KMS-11 (cell line): ENCODE results near the gene SLC25A36.
"Not testable (repeated sequence)": the region's sequence is repeated elsewhere in the genome, so short reads cannot be mapped to it uniquely, and the experiment has no call there.

Experiments used
- H2AFZ ChIP-seq: fragments of 200-600 bp; sonication (generic); 2 replicates; pipeline ENCODE4 v1.6.1; 2016; ENCODE audit warnings: antibody characterized with exemption, mixed run types, low read depth
- H3K27ac ChIP-seq: fragments of 200-600 bp; sonication (generic); 2 replicates; pipeline ENCODE4 v1.6.1; 2016; ENCODE audit warnings: mild to moderate bottlenecking, mixed run types
- H3K27me3 ChIP-seq: fragments of 200-600 bp; sonication (generic); 2 replicates; pipeline ENCODE4 v1.6.1; 2017; ENCODE audit warnings: mild to moderate bottlenecking, low read depth, mixed run types, moderate library complexity; ENCODE audit not compliant: insufficient read depth
- H3K36me3 ChIP-seq: fragments of 200-600 bp; sonication (generic); 2 replicates; pipeline ENCODE4 v1.6.1; 2017; ENCODE audit warnings: mild to moderate bottlenecking, mixed run types; ENCODE audit not compliant: insufficient read depth
- H3K4me1 ChIP-seq: fragments of 200-600 bp; sonication (generic); 2 replicates; pipeline ENCODE4 v1.6.1; 2016; ENCODE audit warnings: mild to moderate bottlenecking, low read depth, mixed run types; ENCODE audit not compliant: poor library complexity, severe bottlenecking
- H3K4me2 ChIP-seq: fragments of 200-600 bp; sonication (generic); 2 replicates; pipeline ENCODE4 v1.7.0; 2016; ENCODE audit warnings: mild to moderate bottlenecking, mixed run types
- H3K4me3 ChIP-seq: fragments of 200-600 bp; sonication (generic); IDR thresholded peaks from 2 replicates; pipeline ENCODE4 v1.6.1; 2017; ENCODE audit warnings: low read depth, low read length, mixed read lengths; ENCODE audit not compliant: insufficient read depth
- H3K79me2 ChIP-seq: fragments of 200-600 bp; sonication (generic); 2 replicates; pipeline ENCODE4 v1.6.1; 2016; ENCODE audit warnings: low read depth, mixed run types; ENCODE audit not compliant: insufficient read depth
- H3K9ac ChIP-seq: fragments of 200-600 bp; sonication (generic); 2 replicates; pipeline ENCODE4 v1.6.1; 2016; ENCODE audit warnings: mild to moderate bottlenecking, mixed run types
- H4K20me1 ChIP-seq: fragments of 200-600 bp; sonication (generic); 2 replicates; pipeline ENCODE4 v1.6.1; 2016; ENCODE audit warnings: mild to moderate bottlenecking, mixed run types; ENCODE audit not compliant: insufficient read depth
- CTCF ChIP-seq: fragments of 200-600 bp; sonication (generic); conservative IDR thresholded peaks from 2 replicates; pipeline ENCODE4 v1.6.1; 2017; ENCODE audit warnings: low read depth, mild to moderate bottlenecking, antibody characterized with exemption, low read length, moderate library complexity, mixed read lengths

The SLC25A36 gene

GRCh38 chr3:140956058-140956835, 14.6 kb downstream of the SLC25A36 start:
- H3K79me2 ChIP-seq: peaks cover 61% of the 10 kb centered on the region
- no peak overlapping the region for H3K27ac ChIP-seq
- H3K27me3 ChIP-seq: no peaks in the 10 kb centered on the region
- no peak overlapping the region for H2AFZ ChIP-seq
- H3K4me2 ChIP-seq: no peak overlapping the region
- peaks cover 33% of the 10 kb centered on the region for H3K4me1 ChIP-seq
- no peak overlapping the region for H3K4me3 ChIP-seq
- H4K20me1 ChIP-seq: no peaks in the 10 kb centered on the region
- no peak for TF ChIP-seq CTCF
- no peaks in the 10 kb centered on the region for H3K36me3 ChIP-seq
- no peak overlapping the region for H3K9ac ChIP-seq

GRCh38 chr3:140972833-140973232, 31.2 kb downstream of the SLC25A36 start:
- peak; percentile 61 for TF ChIP-seq CTCF
- Histone ChIP-seq H3K4me2 (no peak overlapping the region), H3K9ac (no peak overlapping the region), H3K79me2 (no peaks in the 10 kb centered on the region), H3K27ac (no peak overlapping the region), H3K27me3 (no peaks in the 10 kb centered on the region), H2AFZ (no peak overlapping the region), H3K36me3 (no peaks in the 10 kb centered on the region), H3K4me1 (no peaks in the 10 kb centered on the region), H3K4me3 (no peak overlapping the region), H4K20me1 (no peaks in the 10 kb centered on the region)

GRCh38 chr3:140974900-140975299, 33.3 kb downstream of the SLC25A36 start:
- Histone ChIP-seq H3K4me2 (no peak overlapping the region), H3K4me1 (no peaks in the 10 kb centered on the region), H2AFZ (no peak overlapping the region), H3K9ac (no peak overlapping the region), H4K20me1 (no peaks in the 10 kb centered on the region), H3K27ac (no peak overlapping the region), H3K79me2 (no peaks in the 10 kb centered on the region), H3K4me3 (no peak overlapping the region), H3K27me3 (no peaks in the 10 kb centered on the region), H3K36me3 (no peaks in the 10 kb centered on the region)
- TF ChIP-seq CTCF: no peak

GRCh38 chr3:140980663-140981062, 39.0 kb downstream of the SLC25A36 start:
- no peak overlapping the region for H3K27ac ChIP-seq
- no peak overlapping the region for H3K9ac ChIP-seq
- no peaks in the 10 kb centered on the region for H3K36me3 ChIP-seq
- H3K79me2 ChIP-seq: no peaks in the 10 kb centered on the region
- H3K4me2 ChIP-seq: no peak overlapping the region
- no peak for TF ChIP-seq CTCF
- H3K27me3 ChIP-seq: no peaks in the 10 kb centered on the region
- no peaks in the 10 kb centered on the region for H3K4me1 ChIP-seq
- H2AFZ ChIP-seq: no peak overlapping the region
- no peaks in the 10 kb centered on the region for H4K20me1 ChIP-seq
- no peak overlapping the region for H3K4me3 ChIP-seq

GRCh38 chr3:140987792-140988191, 46.2 kb downstream of the SLC25A36 start:
- not testable (repeated sequence) for H3K4me2 ChIP-seq, H3K27ac ChIP-seq, H3K27me3 ChIP-seq, H3K79me2 ChIP-seq, H3K4me1 ChIP-seq, H4K20me1 ChIP-seq, H3K36me3 ChIP-seq, H3K4me3 ChIP-seq, H2AFZ ChIP-seq, H3K9ac ChIP-seq
